Heart right ventricle (tissue), 16 donors: Measurements from ENCODE around the gene TOR1AIP1. TPM values are rescaled to one million over a fixed set of nuclear protein-coding genes. Genes with fewer than 3 reads are reported as not detected.

Source experiments
- ATAC-seq, 8 donors: fragments of 200-7000 bp; cut with Tn5 transposase; one replicate each; pipeline ENCODE4 v1.9.1; 2020; ENCODE audit warnings: mild to moderate bottlenecking in 8 of 8, moderate library complexity in 8 of 8, moderate number of reproducible peaks in 1 of 8
- DNase-seq, 2 donors: peaks; one replicate each; pipeline ENCODE4 v3.0.0-alpha.2; 2020
- H3K27ac ChIP-seq, 10 donors: fragments of 200-600 bp; sonication (generic) in 2 of 10; one replicate each; pipeline versions ENCODE4 v1.5.0 to v1.8.0; 2020 to 2022; ENCODE audit warnings: mild to moderate bottlenecking in 3 of 10
- H3K27me3 ChIP-seq, 7 donors: fragments of 200-600 bp; one replicate each; pipeline ENCODE4 v1.8.0; 2021 to 2022; ENCODE audit warnings: mild to moderate bottlenecking in 2 of 7
- H3K36me3 ChIP-seq, 9 donors: fragments of 200-600 bp; sonication (generic) in 1 of 9; one replicate each; pipeline versions ENCODE4 v1.5.0 to v1.8.0; 2020 to 2022; ENCODE audit warnings: mild to moderate bottlenecking in 2 of 9
- H3K4me1 ChIP-seq, 9 donors: fragments of 200-600 bp; sonication (generic) in 1 of 9; one replicate each; pipeline versions ENCODE4 v1.5.0 to v1.8.0; 2020 to 2022; ENCODE audit warnings: mild to moderate bottlenecking in 4 of 9
- H3K4me3 ChIP-seq, 10 donors: fragments of 200-600 bp; sonication (generic) in 2 of 10; one replicate each; pipeline versions ENCODE4 v1.5.0 to v1.8.0; 2020 to 2022; ENCODE audit warnings: mild to moderate bottlenecking in 7 of 10, moderate library complexity in 2 of 10
- H3K9me3 ChIP-seq, 11 donors: fragments of 200-600 bp in 10 of 11; sonication (generic) in 2 of 11; one replicate each; pipeline versions ENCODE4 v1.5.0 to v1.8.0; 2013 to 2022; ENCODE audit warnings: mild to moderate bottlenecking in 2 of 11, control low read depth in 1 of 11, moderate library complexity in 1 of 11
- WGBS, 2 donors: extraction: QIAGEN DNeasy Blood & Tissue Kit; methylation state at CpG; one replicate each; pipeline ENCODE4 v1.1.7; 2013; ENCODE audit warnings: inconsistent platforms in 1 of 2; 5-methylcytosine and 5-hydroxymethylcytosine counted together
- intact Hi-C, 10 donors: fragments of 100-400 bp; cut with DNase I; formaldehyde crosslinking; loops; one replicate each; pipeline versions ENCODE4 v1.11.1 to v1.14.2; 2022
- polyA plus RNA-seq, 2 donors: library from polyadenylated mRNA; stranded (reverse); fragments of 200-250 nt; gene quantifications; one replicate each; pipeline ENCODE4 v1.2.3, GENCODE V29; 2013
- total RNA-seq, 10 donors: library from RNA; stranded (reverse); fragmentation: NEBNext Ultra II Directional in 3 of 10; extraction: Animal tissue kit (Norgen Biotek cat#: 25700) in 3 of 10; gene quantifications; one replicate each; pipeline versions ENCODE4 v1.2.1 to v1.2.4, GENCODE V29; 2021 to 2023
- TF ChIP-seq, protein P1 (sequence below), 9 donors: fragments of 200-600 bp; sonication (generic) in 2 of 9; IDR thresholded peaks; one replicate each; pipeline versions ENCODE4 v1.5.0 to v1.8.0; 2021 to 2022; ENCODE audit warnings: antibody characterized with exemption in 9 of 9, mild to moderate bottlenecking in 5 of 9, moderate library complexity in 1 of 9
- donor health status: Arrhythmogenic right ventricular cardiomyopathy.
- donor health status: ischemic (EF 13 %, LVEDD 7.1; RV severe dilation, severe dysfunction).
- donor health status: healthy with polysubstance abuse.
- donor health status: DM: no; HTN: yes; CAD: no.
- donor health status: DM: no; HTN: no; CAD: no.
- donor health status: ischemic (EF 25% LVEDD 6.9; RV normal size, moderate dysfunction).
- donor health status: ischemic (EF 25% LVEDD 5.7; RV mildly dilated, moderate dysfunction).
- donor health status: healthy.
- donor health status: DM: yes; HTN: yes; CAD: no.
- donor health status: Ischemic cardiomyopathy.
- donor health status: ischemic (EF 35%, LVEDD 5.7; RV mildly dilated, moderate dysfunction).
- donor health status: nonischemic (EF 11% LVEDD 7.7; RV severe dilation, severe dysfunction).
- donor health status: DM: yes; HTN: yes; CAD: no.
- donor health status: PGD.
- donor health status: ischemic (EF 29% LVEDD 5.4; RV normal size, mild dysfunction).
- donor health status: nonischemic (EF 23%, LVEDD 6.1; RV moderate dilation, normal function).

Gene TOR1AIP1
- total and polyA plus RNA-seq, 12 donors: 13.4 to 50.3 (median 43.5) TPM

DNA sequence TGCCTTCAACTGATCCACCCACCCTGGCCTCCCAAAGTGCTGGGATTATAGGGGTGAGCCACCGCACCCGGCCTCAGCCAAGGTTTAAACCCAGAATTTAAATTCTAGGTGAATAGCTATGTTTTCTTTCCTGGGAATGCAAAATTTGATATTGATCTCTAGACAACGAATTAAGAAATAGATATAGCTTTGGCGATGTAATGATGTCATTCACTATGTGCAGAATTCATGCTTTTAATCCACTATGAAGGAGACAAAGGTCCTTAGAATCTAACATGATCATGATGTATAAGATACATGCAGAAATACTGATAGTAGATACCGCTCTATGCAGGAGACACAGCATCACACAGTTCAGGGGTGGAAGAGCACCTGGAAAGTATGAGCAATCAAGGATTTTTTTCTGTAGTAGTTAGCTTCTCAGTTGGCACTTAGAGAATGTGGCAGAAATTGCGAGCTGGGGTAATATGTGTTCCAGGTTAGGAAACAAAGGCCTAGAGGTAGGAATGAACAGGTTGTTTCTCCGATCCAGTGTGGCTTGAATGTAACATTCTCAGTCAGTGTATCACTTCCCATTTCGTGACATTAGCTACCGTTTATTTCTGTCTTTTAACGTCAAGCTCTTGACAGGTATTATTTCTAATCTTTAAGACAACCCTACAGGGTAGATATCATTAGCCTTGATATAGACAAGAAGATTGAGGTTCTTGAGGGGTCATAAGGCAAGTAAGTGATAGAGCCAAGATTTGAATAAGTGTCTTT, 69.5 kb downstream of the TOR1AIP1 start:
- DNase-seq: no peak
- TF ChIP-seq, protein P1, sequence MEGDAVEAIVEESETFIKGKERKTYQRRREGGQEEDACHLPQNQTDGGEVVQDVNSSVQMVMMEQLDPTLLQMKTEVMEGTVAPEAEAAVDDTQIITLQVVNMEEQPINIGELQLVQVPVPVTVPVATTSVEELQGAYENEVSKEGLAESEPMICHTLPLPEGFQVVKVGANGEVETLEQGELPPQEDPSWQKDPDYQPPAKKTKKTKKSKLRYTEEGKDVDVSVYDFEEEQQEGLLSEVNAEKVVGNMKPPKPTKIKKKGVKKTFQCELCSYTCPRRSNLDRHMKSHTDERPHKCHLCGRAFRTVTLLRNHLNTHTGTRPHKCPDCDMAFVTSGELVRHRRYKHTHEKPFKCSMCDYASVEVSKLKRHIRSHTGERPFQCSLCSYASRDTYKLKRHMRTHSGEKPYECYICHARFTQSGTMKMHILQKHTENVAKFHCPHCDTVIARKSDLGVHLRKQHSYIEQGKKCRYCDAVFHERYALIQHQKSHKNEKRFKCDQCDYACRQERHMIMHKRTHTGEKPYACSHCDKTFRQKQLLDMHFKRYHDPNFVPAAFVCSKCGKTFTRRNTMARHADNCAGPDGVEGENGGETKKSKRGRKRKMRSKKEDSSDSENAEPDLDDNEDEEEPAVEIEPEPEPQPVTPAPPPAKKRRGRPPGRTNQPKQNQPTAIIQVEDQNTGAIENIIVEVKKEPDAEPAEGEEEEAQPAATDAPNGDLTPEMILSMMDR (IDR thresholded peaks at IDR 0.05): no peak
- Histone ChIP-seq H3K9me3 (no peaks in the 10 kb centered on the region), H3K27ac (peak overlapping the region in 1 of 10 donors; percentile 99), H3K4me1 (peaks cover 6 to 40% (median 15%) of the 10 kb centered on the region in 9 donors), H3K36me3 (no peaks in the 10 kb centered on the region), H3K4me3 (peak overlapping the region in 1 of 10 donors; percentile 2), H3K27me3 (no peaks in the 10 kb centered on the region)
- ATAC-seq: no peak
- intact Hi-C loops: loop anchor here in 3 of 10 donors (5.0 to 10.0 kb wide), 2 partner anchors 69 to 203 kb away; partner anchors contain the start of genes TOR1AIP1 (in 2 of the 3) and QSOX1 (in 1 of the 3)
- WGBS, 2 donors: 82 to 87% methylated on average over 10 of the region's 10 CpGs

DNA sequence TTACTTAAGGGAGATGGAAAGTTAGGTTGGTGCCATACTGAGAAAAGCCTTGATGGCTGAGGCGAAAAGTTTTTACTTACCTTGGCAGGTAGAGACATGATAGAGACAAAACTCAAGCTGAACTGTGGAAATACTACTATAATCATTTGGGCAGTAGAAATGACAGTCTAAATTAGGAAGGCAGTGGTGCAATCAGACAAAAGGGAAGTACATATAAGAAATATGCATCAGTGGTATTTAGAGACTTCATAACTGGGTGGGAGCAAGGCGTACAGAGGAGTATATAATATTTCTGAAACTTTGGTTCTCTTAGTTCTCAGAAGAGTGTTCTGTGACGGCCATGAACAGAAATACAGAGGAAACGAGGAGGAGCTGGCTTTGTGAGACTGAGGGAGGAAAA, 70.1 kb downstream of the TOR1AIP1 start:
- TF ChIP-seq, protein P1 (IDR thresholded peaks at IDR 0.05): no peak
- intact Hi-C loops: loop anchor here in 3 of 10 donors (5.0 to 10.0 kb wide), 2 partner anchors 70 to 203 kb away; partner anchors contain the start of genes TOR1AIP1 (in 2 of the 3) and QSOX1 (in 1 of the 3)
- H3K27ac ChIP-seq: peak overlapping the region in 1 of 10 donors; percentile 99
- no peaks in the 10 kb centered on the region for H3K36me3 ChIP-seq
- 85 to 87% methylated on average over 4 of the region's 4 CpGs for WGBS, 2 donors
- no peaks in the 10 kb centered on the region for H3K27me3 ChIP-seq
- H3K9me3 ChIP-seq: no peaks in the 10 kb centered on the region
- H3K4me1 ChIP-seq: peaks cover 8 to 47% (median 21%) of the 10 kb centered on the region in 9 donors
- ATAC-seq (no peak), DNase-seq (no peak)
- peak overlapping the region in 1 of 10 donors; percentile 2 for H3K4me3 ChIP-seq

DNA sequence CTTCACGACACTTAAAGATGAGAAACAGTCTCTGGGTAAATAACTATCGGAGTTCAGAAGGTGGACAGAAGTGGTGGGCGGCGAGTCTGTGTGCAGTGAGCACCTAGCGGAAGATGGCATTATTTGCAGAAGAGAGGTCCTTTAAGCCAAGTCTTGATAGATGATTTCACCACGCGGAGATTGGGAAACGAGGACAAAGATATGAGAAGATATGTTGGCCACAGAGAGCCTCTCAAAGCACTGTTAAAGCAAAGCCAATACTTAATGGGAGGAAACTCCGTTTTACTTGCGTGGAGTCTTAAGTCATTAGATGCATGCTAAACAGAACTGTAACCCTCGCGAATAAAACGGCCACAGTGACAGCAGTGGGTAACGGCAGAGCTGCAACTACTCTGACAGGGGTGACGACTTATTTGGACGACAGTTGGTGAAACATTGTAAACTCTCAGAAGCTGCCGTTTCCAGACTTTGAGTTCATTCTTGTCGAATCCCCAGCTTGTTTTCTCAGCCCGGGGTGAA, 71.9 kb downstream of the TOR1AIP1 start:
- intact Hi-C loops: loop anchor here in 5 of 10 donors (1.0 to 10.0 kb wide), 5 partner anchors 71 to 201 kb away; partner anchors contain the start of genes TOR1AIP1 (in 4 of the 5) and QSOX1 (in 1 of the 5)
- 2 to 3% methylated on average over 19 of the region's 19 CpGs for WGBS, 2 donors
- no peaks in the 10 kb centered on the region for H3K9me3 ChIP-seq
- H3K27me3 ChIP-seq: no peaks in the 10 kb centered on the region
- peak overlapping the region; percentile 85 to 99 (median 96) for H3K27ac ChIP-seq
- TF ChIP-seq, protein P1 (IDR thresholded peaks at IDR 0.05): peak in 2 of 9 donors; percentile 23 to 31
- H3K36me3 ChIP-seq: no peaks in the 10 kb centered on the region
- DNase-seq (peak in 1 of 2 donors; percentile 23), ATAC-seq (peak; percentile 8 to 52 (median 38))
- peaks cover 8 to 62% (median 34%) of the 10 kb centered on the region in 9 donors for H3K4me1 ChIP-seq
- peak overlapping the region; percentile 39 to 99 (median 96) for H3K4me3 ChIP-seq
